Left ventricle myocardium inferior (tissue), 1 donor: ENCODE results near the gene BCAS1. TPM values are rescaled to one million over a fixed set of nuclear protein-coding genes. Genes with fewer than 3 reads are reported as not detected.

ENCODE experiments used
- DNase-seq: peaks from one replicate; pipeline ENCODE4 v3.0.0-alpha.2; 2020
- H3K27ac ChIP-seq: fragments of 200-600 bp; replicated peaks from 2 replicates; pipeline ENCODE4 v1.8.0; 2021
- H3K27me3 ChIP-seq: fragments of 200-600 bp; 2 replicates; pipeline ENCODE4 v1.8.0; 2021; ENCODE audit warnings: low read depth
- H3K36me3 ChIP-seq: fragments of 200-600 bp; 2 replicates; pipeline ENCODE4 v1.8.0; 2021
- H3K4me1 ChIP-seq: fragments of 200-600 bp; 2 replicates; pipeline ENCODE4 v1.8.0; 2021
- H3K4me3 ChIP-seq: fragments of 200-600 bp; 2 replicates; pipeline ENCODE4 v1.8.0; 2021; ENCODE audit warnings: mild to moderate bottlenecking, moderate library complexity
- H3K9me3 ChIP-seq: fragments of 200-600 bp; replicated peaks from 2 replicates; pipeline ENCODE4 v1.8.0; 2021
- CTCF ChIP-seq: fragments of 200-600 bp; IDR thresholded peaks from 2 replicates; pipeline ENCODE4 v1.8.0; 2021; ENCODE audit warnings: antibody characterized with exemption, mild to moderate bottlenecking, borderline replicate concordance
- intact Hi-C: fragments of 100-400 bp; cut with micrococcal nuclease; formaldehyde crosslinking; loops from one replicate; pipeline ENCODE4 v1.11.0; 2022
- long read RNA-seq: library from polyadenylated mRNA; unstranded; transcript quantifications from one replicate; pipeline ENCODE4 v2.0.0, GENCODE V29; 2021
- total RNA-seq: library from RNA; stranded (reverse); fragmentation: NEBNext Ultra II Directional; extraction: Animal tissue kit (Norgen Biotek cat#: 25700); gene quantifications from one replicate; pipeline ENCODE4 v1.2.1, GENCODE V29; 2021
- donor health status: DM: no; HTN: yes; CAD: no; lungs with severe emphysema.

Gene BCAS1
- not detected for total RNA-seq
- long read RNA-seq = 0 reads

- Histone ChIP-seq H3K27me3 (peaks cover 12% of the 10 kb centered on the region), H3K4me3 (no peak within 1 kb of the TSS), H3K9me3 (no peaks in the 10 kb centered on the region), H3K4me1 (no peaks in the 10 kb centered on the region), H3K27ac (no peak within 1 kb of the TSS), H3K36me3 (no peaks in the 10 kb centered on the region)
- intact Hi-C loops = no loop called here
- DNase-seq = no peak
- TF ChIP-seq CTCF = no peak
Measured at GRCh38 chr20:54070187-54070987, at the start of gene BCAS1. Gene BCAS1 (minus strand): TSS chr20:54070594. CDS start chr20:54058718, 11,876 bp downstream.

GRCh38 chr20:54119744-54120143 lies 49.4 kb upstream of the BCAS1 start:
- intact Hi-C loops = no loop called here
- no peaks in the 10 kb centered on the region for H3K36me3 ChIP-seq
- no peak overlapping the region for H3K4me3 ChIP-seq
- no peak for TF ChIP-seq CTCF
- H3K4me1 ChIP-seq = no peaks in the 10 kb centered on the region
- peaks cover 6% of the 10 kb centered on the region for H3K27me3 ChIP-seq
- no peaks in the 10 kb centered on the region for H3K9me3 ChIP-seq
- no peak for DNase-seq
- no peak overlapping the region for H3K27ac ChIP-seq

GRCh38 chr20:54118220-54119001 lies 48.0 kb upstream of the BCAS1 start:
- no peak for DNase-seq
- intact Hi-C loops = no loop called here
- no peak for TF ChIP-seq CTCF
- no peaks in the 10 kb centered on the region for H3K4me1 ChIP-seq
- H3K9me3 ChIP-seq = no peaks in the 10 kb centered on the region
- H3K27ac ChIP-seq = no peak overlapping the region
- no peaks in the 10 kb centered on the region for H3K36me3 ChIP-seq
- peaks cover 12% of the 10 kb centered on the region for H3K27me3 ChIP-seq
- no peak overlapping the region for H3K4me3 ChIP-seq

- intact Hi-C loops = no loop called here
- Histone ChIP-seq H3K27me3 (peaks cover 18% of the 10 kb centered on the region), H3K4me3 (no peak overlapping the region), H3K36me3 (no peaks in the 10 kb centered on the region), H3K27ac (no peak overlapping the region), H3K9me3 (no peaks in the 10 kb centered on the region), H3K4me1 (no peaks in the 10 kb centered on the region)
- no peak for DNase-seq
- TF ChIP-seq CTCF = no peak
Measured at GRCh38 chr20:54116550-54117235, 46.3 kb upstream of the BCAS1 start.

- Histone ChIP-seq H3K27me3 (peaks cover 18% of the 10 kb centered on the region), H3K4me3 (no peak overlapping the region), H3K27ac (no peak overlapping the region), H3K9me3 (no peaks in the 10 kb centered on the region), H3K4me1 (no peaks in the 10 kb centered on the region), H3K36me3 (no peaks in the 10 kb centered on the region)
- intact Hi-C loops = no loop called here
- no peak for TF ChIP-seq CTCF
- DNase-seq = no peak
Measured at GRCh38 chr20:54115172-54115854, 44.9 kb upstream of the BCAS1 start.
